Measurements from ENCODE around the gene IFI27L1.
"Not testable (repeated sequence)": the region's sequence is repeated elsewhere in the genome, so short reads cannot be mapped to it uniquely, and the experiment has no call there.

Gene IFI27L1

DNA sequence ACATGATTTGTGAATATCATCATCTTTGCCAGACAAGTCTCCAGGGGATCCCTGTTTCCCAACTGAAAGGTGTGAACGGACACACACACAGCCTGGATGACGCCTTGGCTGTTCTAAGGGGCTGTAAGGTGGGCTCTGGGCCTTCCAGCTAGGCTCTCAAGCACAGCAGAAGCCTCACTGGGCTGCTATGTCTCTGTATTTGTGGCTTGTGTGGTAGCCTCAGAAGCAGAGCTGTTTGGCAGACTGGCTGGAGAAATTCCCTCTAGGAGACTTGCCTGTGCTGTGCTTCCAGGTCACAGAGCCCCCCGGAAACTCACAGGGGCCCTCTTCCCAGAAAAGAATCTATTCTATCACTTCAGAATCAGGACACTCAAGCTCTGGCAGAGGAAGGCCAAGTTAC is 33.5 kb upstream of the IFI27L1 start:
- no peak overlapping the region for H3K4me3 ChIP-seq (ENCODE audit: low read depth, low read length)

DNA sequence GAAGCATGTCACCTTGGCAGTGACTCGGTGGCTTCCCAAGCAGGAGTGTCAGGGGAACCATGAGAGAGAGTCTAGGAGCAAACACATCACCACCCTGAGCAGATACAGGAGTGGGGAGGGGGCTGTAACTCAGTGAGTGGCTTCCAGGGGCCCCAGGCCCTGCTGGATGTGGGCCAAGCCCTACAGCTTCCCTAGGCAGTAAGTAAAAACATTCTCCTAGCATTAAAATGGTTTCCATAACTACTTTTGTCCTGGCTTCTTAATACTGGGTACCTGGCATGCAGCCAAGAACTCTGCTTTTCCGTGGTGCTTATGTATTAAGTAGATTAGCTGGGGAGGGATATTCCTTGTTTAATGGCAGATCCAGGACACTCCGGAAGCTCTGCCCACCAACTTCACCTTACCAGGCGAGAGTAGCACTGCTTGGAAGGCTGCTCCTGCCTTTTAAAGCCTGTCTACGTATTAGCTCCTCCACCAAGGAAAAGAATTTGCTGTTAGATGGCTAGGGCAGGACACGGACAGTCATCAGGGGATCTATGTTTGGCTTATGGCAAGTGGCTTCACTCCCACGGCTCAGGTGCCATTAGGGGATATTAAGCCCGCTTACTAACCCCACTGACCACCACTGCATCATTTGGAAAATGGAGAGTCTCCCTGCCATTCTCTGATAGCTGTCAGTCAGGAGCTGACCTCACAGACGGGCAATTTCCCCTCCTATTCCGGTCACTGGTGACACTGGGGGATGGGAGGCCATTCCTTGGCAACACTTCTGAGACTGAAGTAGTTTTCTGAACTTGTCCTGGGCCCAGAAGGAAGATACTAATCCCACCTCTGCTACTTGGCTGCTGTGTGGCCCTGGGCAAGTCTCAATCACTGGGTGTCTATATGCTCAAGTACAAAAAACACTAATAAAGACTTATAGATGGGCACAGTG is 32.2 kb upstream of the IFI27L1 start:
- H3K4me3 ChIP-seq (ENCODE audit: low read depth, low read length), result no peak overlapping the region

DNA sequence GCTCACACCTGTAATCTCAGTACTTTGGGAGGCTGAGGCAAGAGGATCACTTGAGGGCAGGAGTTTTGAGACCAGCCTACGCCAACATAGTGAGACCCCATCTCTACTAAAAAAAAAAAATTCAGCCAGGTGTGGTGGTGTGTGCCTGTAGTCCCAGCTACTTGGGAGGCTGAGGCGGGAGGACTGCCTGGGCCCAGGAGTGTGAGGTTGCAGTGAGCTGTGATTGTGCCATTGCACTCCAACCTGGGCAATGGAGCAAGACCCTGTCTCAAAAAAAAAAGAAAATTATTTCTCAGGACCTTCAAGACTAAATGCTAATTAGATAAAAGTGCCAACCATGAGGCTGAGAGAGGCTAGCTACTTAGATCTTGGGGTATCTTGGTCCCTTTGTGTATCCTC is 31.5 kb upstream of the IFI27L1 start:
- no peak overlapping the region for H3K4me3 ChIP-seq (ENCODE audit: low read depth, low read length)

DNA sequence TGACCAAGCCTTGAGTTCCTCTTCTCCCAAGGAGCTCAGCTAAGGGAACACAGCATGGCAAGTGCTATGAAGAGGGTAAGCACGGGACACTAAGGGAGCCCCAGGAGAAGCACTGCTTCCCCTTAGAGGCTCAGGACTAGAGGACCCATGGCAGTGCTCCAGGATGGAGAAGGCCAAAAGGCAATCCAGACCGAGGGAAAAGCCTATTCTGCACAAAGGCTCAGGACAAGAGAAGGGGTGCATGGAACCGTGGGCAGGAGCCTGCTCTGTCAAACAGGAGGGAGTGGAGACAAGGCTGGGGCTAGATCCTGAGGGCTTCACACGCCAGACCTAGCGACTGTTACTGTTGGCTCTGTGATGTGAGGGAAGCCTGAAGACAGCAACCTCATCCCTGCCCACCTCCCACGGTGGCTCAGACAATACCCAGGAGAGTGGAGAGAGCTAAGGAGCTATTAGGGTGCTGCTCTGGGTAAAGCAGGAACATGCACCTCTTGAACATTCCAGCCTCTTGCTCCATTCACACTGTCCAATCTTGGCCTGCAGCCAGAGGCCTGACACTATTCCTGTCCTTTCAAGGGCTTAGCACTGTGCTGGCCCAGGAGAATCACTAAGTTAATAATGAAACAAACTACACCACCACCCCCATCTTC is 30.8 kb upstream of the IFI27L1 start:
- H3K4me3 ChIP-seq (ENCODE audit: low read depth, low read length), result no peak overlapping the region

DNA sequence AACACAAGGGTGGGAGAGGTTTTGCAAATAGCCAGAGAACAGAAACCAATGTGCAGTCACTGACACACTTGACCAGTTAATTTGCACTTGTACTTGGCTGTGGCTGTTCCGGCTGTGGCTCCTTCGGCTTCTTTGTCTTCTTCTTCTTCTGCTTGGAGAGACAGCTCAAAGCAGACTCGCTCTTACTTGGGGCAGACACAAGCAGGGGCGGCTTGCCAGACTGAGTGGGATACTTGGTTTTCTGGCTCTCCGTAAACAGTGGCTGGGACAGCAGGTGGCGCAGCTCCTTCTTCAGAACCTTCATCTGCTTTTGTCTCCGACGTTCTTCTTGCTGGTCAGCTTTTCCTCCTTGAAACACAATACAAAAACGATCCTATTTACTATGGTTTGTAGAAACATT is 30.0 kb upstream of the IFI27L1 start:
- H3K4me3 ChIP-seq (ENCODE audit: low read depth, low read length), result no peak overlapping the region

DNA sequence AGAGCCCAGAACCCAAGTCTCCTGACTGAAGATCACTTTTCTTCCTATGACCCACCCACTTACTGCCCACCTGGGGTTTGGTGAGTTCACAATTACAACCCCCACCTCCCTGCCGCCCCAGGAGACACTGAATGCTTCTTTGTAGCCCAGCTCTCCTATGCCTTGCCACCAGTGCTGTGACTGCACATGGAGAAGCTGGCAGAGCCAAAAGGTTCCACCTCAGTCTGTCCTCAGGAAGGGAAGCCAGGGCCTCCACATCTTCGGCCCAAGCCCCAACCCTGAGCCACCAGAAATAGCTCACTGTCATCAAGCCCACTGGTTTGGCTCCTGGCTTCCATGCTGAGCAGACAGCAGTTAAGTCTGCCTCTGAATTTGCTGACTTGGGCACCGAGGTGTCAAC is 29.3 kb upstream of the IFI27L1 start:
- no peak overlapping the region for H3K4me3 ChIP-seq (ENCODE audit: low read depth, low read length)

DNA sequence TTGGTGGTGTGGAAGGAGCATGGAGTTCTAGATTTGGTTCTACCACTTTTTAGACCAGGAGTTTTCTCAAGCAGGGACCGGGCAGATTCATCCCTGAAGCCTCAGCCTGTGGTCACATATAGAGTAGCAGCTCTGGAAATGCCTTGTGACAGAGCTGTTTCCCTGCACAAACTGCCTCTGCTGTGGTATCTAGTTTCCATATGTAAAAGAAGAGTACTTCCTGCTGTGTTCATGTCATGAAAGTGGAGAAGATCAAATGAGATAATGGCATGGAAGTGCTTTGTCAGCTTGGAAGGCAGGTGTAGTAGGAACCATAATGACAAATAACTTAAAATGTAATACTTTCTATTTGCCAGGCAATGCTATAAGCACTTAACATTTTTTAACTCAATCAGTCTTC is 28.9 kb upstream of the IFI27L1 start:
- no peak overlapping the region for H3K4me3 ChIP-seq (ENCODE audit: low read depth, low read length)

DNA sequence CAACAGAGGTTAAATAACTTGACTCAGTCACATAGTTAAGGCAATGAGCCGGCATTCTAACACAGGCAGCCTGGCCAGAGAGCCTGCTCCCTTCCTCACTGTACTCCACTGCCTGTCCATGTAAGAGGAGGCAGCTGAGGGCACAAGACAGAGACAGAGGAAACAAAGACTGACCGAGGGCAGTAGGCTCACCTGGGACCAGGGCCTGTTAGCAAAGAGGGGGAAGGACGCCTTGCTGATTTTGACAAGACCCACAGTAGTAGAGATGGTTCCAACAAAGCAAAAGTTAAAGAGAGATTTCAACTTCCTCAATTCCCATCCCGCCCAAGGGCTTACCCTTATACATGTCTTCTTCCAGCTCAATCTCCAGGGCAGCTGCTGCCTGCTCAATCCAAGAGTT is 28.4 kb upstream of the IFI27L1 start:
- H3K4me3 ChIP-seq (ENCODE audit: low read depth, low read length), result no peak overlapping the region

DNA sequence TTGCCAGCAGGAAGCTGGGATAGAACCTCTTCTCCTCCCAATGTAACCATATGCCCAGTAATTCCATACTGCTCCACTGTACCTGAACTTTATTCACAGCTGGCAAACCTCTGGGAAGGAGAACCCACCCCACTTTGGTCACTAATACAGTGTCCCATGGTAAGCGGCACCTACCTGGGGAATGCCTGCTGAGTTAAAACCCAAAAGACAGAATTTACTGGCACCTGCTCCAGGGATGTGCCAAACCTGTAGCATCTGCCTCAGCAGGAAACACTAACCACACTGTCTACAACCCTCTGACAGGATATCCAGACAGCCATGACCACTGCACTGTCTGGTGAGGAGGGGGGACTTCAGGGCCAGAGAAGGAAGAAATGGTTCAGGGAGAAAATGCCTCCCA is 26.7 kb upstream of the IFI27L1 start:
- no peak overlapping the region for H3K4me3 ChIP-seq (ENCODE audit: low read depth, low read length)

DNA sequence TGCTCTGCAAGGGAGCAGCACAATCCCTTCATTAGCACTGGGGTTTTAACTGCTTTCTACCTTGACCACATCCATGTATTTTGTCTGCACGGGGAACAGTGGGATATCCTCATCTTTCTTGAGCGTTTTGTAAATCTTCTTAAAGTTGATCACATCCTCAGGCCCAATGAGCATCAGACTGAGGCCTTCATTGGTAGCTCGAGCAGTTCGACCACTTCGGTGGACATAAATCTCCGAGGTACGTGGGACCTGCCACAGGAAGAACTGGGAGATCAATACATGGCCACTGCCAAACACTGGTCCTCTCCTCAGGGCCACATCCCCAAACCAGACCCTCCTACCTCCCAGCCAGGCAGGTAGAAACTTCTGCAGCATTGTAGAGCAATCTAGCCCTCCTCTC is 26.2 kb upstream of the IFI27L1 start:
- no peak overlapping the region for H3K4me3 ChIP-seq (ENCODE audit: low read depth, low read length)

DNA sequence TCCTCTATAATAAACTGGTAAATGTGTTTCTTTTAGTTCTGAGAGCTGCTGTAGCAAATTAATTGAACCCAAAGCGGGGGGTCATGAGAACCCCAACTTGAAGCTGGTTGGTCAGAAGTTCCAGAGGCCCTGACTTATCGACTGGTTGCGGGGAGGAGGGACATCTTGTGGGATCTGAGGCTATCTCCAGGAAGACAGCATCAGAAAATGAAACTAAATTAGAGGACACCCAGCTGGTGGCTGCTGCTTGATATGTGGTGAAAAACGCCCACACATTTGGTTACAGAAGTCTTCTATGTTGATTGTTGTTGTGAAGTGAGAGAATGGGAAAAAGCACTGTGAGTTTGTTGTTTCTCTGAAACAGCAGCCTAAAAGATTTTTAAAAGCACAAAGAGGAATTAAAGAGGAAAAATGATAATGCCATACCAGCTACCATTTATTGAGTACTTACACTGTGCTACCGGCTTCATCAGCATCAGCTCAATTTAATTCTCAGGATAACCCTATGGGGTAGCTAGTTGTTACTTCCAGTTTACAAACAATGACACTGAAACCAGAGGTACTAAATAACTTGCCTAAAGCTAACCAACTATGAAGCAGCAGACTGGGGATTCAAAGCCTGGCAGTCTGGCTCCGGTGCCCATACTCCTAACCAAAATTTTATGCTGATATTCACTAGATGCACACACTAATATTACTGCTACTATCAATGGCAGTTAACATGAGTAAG is 24.4 kb upstream of the IFI27L1 start:
- H3K4me3 ChIP-seq (ENCODE audit: low read depth, low read length), result no peak overlapping the region

DNA sequence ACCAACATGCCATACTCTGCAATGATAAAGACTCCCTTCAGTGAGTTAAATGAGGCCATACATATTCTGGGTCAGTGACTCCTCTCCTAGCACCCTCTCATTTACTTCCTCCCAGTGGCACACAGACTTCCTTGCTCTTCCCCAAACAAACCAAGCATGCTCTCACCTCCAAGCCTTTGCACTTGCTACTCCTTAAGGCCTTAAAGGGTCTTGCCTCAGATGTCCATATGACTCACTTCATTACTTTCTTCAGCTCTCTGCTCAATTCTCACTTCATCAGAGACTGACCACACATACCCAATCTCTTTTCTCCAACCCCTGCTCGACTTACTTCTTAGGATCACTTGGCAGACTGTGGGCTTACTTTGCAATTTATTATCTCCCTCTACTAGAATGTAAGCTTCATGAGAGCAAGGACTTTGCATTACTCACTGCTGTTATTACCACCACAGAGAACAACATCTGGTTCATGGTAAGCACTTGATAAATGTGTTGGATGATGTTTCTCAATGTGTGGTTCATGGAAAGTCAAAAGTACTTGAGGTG is 22.9 kb upstream of the IFI27L1 start:
- no peak overlapping the region for H3K4me3 ChIP-seq (ENCODE audit: low read depth, low read length)

DNA sequence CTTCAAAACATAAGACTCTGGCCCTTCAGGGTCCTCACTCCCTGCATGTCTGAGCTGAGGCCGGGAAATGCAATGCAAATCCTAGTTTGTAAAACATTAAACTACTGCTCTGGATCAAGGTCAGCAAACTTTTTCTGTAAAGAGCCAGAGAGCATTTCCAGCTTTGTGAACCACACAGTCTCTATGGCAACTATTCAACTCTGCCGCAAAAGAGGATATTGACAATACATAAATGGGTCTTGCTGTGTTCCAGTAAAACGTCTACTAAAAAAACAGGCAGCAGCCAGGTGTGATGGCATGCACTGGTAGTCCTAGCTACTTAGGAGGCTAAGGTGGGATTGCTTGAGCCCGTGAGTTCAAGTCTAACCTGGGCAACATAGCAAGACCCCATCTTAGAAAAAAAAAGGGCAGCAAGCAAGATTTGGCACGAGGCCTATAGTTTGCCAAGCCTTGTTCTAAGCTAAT is 22.4 kb upstream of the IFI27L1 start:
- no peak overlapping the region for H3K4me3 ChIP-seq (ENCODE audit: low read depth, low read length)

DNA sequence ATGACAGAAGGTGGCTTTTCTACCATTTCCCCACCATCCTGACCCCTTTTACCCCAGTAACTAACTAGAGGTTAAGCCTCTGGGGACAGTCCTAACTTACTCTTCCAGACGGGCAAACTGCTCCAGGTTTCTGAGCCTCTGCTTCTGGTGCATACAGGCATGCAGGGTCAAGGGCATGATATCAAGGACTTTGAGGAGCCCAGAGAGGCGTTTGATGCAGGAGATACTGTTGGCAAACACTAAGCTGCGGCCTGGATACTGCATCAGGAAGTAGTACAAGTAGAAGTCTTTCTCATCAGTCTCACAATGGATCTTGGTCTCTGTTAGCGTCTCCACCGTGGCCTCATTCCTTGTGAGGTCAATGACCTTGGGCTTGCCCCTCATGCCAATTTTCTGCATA is 21.1 kb upstream of the IFI27L1 start:
- no peak overlapping the region for H3K4me3 ChIP-seq (ENCODE audit: low read depth, low read length)

DNA sequence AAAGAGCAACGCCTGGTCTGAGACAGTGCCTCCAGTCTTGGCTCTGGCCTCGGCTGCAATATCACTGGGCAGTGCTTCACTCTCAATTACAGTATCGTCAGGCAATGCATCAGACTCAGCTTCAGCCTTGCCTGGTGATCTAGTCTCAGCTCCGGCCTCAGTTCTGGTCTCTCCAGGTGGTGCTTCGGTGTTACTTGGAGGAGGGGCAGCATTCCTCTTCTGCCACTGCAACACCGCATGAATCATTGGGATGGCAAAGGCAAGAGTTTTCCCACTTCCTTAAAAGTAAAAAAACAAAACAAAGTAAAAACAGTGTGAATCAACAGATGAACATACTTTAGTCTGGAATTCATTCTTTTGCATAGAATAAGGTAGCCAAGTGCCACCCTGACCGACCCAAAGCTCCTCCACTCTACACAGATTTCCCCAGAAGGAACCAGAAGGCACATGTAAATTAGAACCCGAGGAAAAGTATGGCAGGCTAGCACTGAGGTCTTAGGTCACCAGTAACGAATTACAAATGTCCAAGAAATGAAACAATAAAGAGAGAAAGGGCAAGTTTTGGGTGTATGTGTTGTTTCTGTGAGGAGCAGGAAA is 18.7 kb upstream of the IFI27L1 start:
- no peak overlapping the region for H3K4me3 ChIP-seq (ENCODE audit: low read depth, low read length)

DNA sequence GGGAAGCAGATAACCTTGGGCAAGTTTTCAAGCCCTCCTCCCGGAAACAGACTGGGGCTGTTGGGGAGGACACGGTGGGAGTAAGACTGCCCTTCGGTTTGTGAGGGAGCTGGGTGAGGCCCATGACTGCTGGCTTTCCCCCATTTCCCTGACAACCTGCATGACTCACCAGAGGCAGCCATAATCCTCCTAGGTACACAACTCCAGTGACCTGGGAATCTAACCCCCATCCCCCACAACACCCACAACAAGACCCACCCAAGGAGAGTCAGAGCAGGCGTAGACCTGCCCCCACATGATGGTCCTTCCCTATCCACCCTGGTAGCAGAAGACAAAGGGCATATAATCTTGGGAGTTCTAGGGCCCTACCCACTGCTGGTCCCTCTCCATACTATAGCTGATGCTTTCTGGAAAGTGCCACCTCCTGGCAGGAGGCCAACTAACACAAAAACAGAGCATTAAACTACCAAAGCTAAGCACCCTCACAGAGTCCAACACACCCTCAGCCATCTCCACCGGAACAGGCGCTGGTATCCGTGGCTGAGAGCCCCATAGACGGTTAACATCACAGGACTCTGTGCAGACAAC is 14.9 kb upstream of the IFI27L1 start:
- no peak overlapping the region for H3K4me3 ChIP-seq (ENCODE audit: low read depth, low read length)

DNA sequence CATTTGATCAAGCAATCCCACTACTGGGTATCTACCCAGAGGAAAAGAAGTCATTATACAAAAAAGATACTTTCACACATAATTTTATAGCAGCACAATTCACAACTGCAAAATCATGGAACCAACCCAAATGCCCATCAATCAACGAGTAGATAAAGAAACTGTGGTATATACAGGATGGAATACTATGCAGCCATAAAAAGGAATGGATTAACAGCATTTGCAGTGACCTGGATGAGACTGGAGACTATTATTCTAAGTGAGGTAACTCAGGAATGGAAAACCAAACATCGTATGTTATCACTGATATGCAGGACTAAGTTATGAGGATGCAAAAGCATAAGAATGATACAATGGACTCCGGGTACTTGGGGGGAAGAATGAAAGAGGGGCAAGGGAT is 9.0 kb upstream of the IFI27L1 start:
- not testable (repeated sequence) for H3K4me3 ChIP-seq (ENCODE audit: low read depth, low read length)

DNA sequence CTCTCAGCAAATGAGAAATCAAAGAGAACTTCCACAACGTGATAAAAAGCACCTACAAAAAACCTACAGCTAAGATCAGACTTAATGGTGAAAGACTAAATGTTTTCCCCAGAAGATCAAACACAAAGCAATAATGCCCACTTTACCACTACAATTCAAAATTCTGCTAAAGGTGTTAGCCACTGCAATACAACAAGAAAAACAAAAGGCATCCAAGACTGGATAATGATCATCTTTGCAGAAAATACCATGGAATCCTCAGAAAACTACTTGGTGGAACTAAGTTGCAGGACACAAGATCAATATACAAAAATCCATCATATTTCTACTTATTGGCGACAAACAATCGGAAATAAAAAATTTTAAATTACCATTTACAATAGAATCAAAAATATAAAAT is 6.6 kb upstream of the IFI27L1 start:
- H3K4me3 ChIP-seq (ENCODE audit: low read depth, low read length), result no peak overlapping the region

DNA sequence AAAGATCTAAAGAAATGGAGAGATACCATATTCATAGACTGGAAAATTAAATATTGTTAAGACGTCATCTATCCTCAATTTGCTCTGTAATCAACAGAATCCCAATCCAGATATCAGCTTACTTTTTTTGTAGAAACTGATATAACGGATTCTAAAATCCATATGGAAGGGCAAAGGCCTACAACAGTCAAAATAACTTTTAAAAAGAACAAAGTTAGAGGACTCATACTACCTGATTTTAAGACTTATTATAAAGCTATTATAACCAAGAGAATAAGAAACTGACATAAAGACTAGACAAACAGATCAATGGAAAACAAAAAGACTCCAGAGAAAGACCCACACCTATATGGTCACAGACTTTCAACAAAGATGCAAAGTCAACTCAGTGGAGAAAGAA is 6.1 kb upstream of the IFI27L1 start:
- no peak overlapping the region for H3K4me3 ChIP-seq (ENCODE audit: low read depth, low read length)

DNA sequence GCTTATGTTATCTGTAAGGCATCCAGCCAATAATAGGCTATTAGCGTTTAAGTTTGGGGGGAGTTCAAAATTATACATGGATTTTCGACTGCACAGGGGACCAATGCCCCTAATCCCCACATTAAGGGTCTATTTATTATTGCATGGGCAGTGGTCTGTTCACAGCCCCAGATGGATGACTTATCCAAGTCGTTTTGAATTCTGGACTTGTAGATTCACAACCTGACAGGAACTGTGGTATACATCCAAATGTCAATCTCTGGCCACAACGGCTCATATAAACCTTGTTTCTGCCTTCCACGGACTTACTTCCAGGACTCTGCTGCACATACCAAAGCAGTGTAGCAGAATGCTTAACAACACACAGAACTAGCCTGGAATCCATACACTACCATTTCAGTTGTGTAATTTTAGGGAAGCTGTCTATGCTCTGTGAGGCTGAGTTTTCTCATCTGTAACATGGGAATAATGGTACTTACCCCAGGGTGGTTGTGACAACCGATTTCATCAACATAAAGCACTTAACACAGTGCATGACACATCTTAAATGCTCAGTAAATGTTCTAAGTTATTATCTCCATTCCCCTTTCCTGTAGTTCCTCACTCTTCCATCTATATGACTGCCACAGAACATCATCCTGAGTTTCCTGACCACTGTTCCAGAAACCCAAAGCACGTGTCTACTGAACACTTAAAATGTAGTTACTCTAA is 3.8 kb upstream of the IFI27L1 start:
- no peak overlapping the region for H3K4me3 ChIP-seq (ENCODE audit: low read depth, low read length)

All from iPS-11a (cell line).